ENCODE data around the gene PAX3.

PAX3 gene

DNA sequence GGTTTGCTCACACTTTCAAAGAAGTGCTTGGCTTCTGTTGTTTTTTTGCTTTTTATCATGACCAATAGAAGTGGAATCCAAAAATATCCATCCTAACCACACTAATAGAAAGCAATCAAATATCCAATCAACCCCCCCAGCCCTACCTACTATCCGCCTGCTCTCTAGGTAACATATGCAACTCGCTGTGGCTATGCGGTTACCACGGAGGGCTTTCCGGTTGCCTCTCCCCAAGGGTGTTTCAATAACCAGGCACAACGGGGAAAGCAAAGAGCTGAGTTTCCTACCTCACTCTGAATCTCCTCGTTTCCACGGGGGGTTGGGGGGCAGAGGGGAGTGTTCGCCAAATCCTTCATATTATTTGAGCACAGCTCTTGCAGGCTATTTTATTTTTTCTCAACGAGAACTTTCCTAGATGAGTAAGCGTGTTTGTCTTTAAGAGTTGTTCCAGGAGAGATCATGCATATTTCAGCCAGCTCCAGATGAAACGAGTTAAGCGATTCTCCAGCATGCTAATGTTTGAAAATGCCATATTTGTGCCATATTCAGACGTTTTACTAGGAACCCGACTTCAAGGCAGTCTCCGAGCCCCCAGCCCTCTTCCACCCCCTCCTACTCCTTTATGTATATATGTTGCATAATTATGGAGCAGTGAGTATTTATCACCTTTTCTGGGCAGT, 30.3 kb downstream of the PAX3 start:
- Histone ChIP-seq H3K9me3 (ENCODE audit: insufficient read depth, low read length, severe bottlenecking) (no peaks in the 10 kb centered on the region), H3K27ac (ENCODE audit: low read length) (no peak overlapping the region), H3K4me1 (ENCODE audit: insufficient read depth, low read length) (no peaks in the 10 kb centered on the region), H3K36me3 (ENCODE audit: insufficient read depth, low read length) (no peaks in the 10 kb centered on the region), H3K27me3 (ENCODE audit: insufficient read depth, low read length, poor library complexity) (peaks cover 2% of the 10 kb centered on the region), H3K9ac (ENCODE audit: low read depth, low read length) (no peak overlapping the region), H3K4me3 (ENCODE audit: low read depth in 1 of 2, low read length in 2 of 2) (no peak overlapping the region), H2AFZ (ENCODE audit: low read depth, low read length) (no peak overlapping the region), H4K20me1 (ENCODE audit: insufficient read depth, low read length) (no peaks in the 10 kb centered on the region), H3K4me2 (ENCODE audit: insufficient read depth, low read length) (no peak overlapping the region), H3K79me2 (ENCODE audit: insufficient read depth, low read length) (no peaks in the 10 kb centered on the region)
- ATAC-seq (ENCODE audit: insufficient read depth, low read depth) (no peak), DNase-seq (no peak)
- TF ChIP-seq, protein P1, sequence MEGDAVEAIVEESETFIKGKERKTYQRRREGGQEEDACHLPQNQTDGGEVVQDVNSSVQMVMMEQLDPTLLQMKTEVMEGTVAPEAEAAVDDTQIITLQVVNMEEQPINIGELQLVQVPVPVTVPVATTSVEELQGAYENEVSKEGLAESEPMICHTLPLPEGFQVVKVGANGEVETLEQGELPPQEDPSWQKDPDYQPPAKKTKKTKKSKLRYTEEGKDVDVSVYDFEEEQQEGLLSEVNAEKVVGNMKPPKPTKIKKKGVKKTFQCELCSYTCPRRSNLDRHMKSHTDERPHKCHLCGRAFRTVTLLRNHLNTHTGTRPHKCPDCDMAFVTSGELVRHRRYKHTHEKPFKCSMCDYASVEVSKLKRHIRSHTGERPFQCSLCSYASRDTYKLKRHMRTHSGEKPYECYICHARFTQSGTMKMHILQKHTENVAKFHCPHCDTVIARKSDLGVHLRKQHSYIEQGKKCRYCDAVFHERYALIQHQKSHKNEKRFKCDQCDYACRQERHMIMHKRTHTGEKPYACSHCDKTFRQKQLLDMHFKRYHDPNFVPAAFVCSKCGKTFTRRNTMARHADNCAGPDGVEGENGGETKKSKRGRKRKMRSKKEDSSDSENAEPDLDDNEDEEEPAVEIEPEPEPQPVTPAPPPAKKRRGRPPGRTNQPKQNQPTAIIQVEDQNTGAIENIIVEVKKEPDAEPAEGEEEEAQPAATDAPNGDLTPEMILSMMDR (IDR thresholded peaks at IDR 0.05; ENCODE audit: borderline replicate concordance, extremely low read depth, low read length, poor library complexity, severe bottlenecking): no peak
- TF ChIP-seq EZH2 (IDR thresholded peaks at IDR 0.05; ENCODE audit: borderline replicate concordance, low read depth, low read length, severe bottlenecking): no peak

DNA sequence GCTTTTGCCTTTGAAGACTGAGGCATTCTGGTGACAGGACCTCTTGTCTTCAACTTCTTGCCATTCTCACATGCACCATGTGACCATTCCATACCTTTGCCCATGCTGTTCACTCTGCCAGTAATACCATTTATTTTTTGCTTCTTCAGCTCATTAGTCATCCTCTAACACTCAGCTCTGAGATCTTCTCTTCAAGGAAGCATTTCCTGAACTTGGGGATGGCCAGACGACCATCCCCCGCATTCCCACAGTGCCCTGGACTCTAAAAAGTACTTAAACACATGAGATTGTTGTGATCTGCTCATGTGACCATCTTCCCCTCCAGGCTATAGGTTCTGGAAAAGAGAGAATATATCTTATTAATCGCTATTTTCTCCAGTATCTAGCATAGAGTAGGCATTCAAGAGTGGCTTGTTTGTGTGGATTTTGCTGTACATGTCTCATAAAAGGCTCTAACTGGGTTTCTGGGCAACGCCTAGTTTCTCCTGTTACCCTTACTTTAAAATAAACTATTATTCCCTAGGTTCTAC, 33.9 kb downstream of the PAX3 start:
- Histone ChIP-seq H3K27me3 (ENCODE audit: insufficient read depth, low read length, poor library complexity) (peaks cover 2% of the 10 kb centered on the region), H2AFZ (ENCODE audit: low read depth, low read length) (no peak overlapping the region), H3K4me1 (ENCODE audit: insufficient read depth, low read length) (no peaks in the 10 kb centered on the region), H3K4me2 (ENCODE audit: insufficient read depth, low read length) (no peak overlapping the region), H3K9ac (ENCODE audit: low read depth, low read length) (no peak overlapping the region), H3K4me3 (ENCODE audit: low read depth in 1 of 2, low read length in 2 of 2) (no peak overlapping the region), H4K20me1 (ENCODE audit: insufficient read depth, low read length) (no peaks in the 10 kb centered on the region), H3K36me3 (ENCODE audit: insufficient read depth, low read length) (no peaks in the 10 kb centered on the region), H3K9me3 (ENCODE audit: insufficient read depth, low read length, severe bottlenecking) (no peaks in the 10 kb centered on the region), H3K79me2 (ENCODE audit: insufficient read depth, low read length) (no peaks in the 10 kb centered on the region), H3K27ac (ENCODE audit: low read length) (no peak overlapping the region)
- TF ChIP-seq, protein P1 (IDR thresholded peaks at IDR 0.05; ENCODE audit: borderline replicate concordance, extremely low read depth, low read length, poor library complexity, severe bottlenecking): no peak
- no peak for TF ChIP-seq EZH2 (IDR thresholded peaks at IDR 0.05; ENCODE audit: borderline replicate concordance, low read depth, low read length, severe bottlenecking)
- no peak for DNase-seq
- ATAC-seq (ENCODE audit: insufficient read depth, low read depth): no peak

DNA sequence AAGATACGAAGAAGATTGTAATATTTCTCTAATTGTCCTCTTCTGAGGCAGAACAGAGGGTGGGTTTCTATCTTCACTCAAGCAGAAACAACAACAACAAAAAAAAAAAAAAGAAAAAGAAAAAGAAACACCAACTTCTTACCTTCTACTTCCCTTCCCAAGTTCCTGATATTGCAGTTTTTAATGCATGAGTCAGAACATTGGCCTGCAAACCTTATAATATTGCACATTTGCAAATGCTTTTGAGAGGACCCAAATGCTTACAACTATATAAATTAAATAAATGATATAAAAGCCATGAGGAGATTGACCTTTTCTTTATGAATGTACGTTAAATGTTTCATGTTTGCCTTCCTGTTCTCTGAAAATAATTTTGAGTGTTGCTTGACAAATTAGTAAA, 37.3 kb downstream of the PAX3 start:
- Histone ChIP-seq H4K20me1 (ENCODE audit: insufficient read depth, low read length) (no peaks in the 10 kb centered on the region), H3K4me1 (ENCODE audit: insufficient read depth, low read length) (no peaks in the 10 kb centered on the region), H3K9ac (ENCODE audit: low read depth, low read length) (no peak overlapping the region), H2AFZ (ENCODE audit: low read depth, low read length) (no peak overlapping the region), H3K27ac (ENCODE audit: low read length) (no peak overlapping the region), H3K27me3 (ENCODE audit: insufficient read depth, low read length, poor library complexity) (peaks cover 2% of the 10 kb centered on the region), H3K4me3 (ENCODE audit: low read depth in 1 of 2, low read length in 2 of 2) (no peak overlapping the region), H3K4me2 (ENCODE audit: insufficient read depth, low read length) (no peak overlapping the region), H3K9me3 (ENCODE audit: insufficient read depth, low read length, severe bottlenecking) (no peaks in the 10 kb centered on the region), H3K36me3 (ENCODE audit: insufficient read depth, low read length) (no peaks in the 10 kb centered on the region), H3K79me2 (ENCODE audit: insufficient read depth, low read length) (no peaks in the 10 kb centered on the region)
- no peak for ATAC-seq (ENCODE audit: insufficient read depth, low read depth)
- TF ChIP-seq EZH2 (IDR thresholded peaks at IDR 0.05; ENCODE audit: borderline replicate concordance, low read depth, low read length, severe bottlenecking): no peak
- TF ChIP-seq, protein P1 (IDR thresholded peaks at IDR 0.05; ENCODE audit: borderline replicate concordance, extremely low read depth, low read length, poor library complexity, severe bottlenecking): no peak
- DNase-seq: no peak
